Stimulated activated CD4-positive, alpha-beta T cell treated with anti-CD3 and anti-CD28 coated beads, Interleukin-4, amount 100 ng/mL, for 24 hours (primary cell): ENCODE results near the gene CRIM1.
"Not testable (repeated sequence)": the region's sequence is repeated elsewhere in the genome, so short reads cannot be mapped to it uniquely, and the experiment has no call there.

Source experiments
- DNase-seq: peaks from one replicate; pipeline ENCODE4 v3.0.0-alpha.2; 2020

CRIM1 gene

GRCh38 chr2:36355151-36355889 lies at the start of gene CRIM1:
Gene CRIM1 (plus strand): TSS chr2:36355778. CDS start chr2:36356293, 515 bp downstream.
- peak; percentile 52 for DNase-seq

GRCh38 chr2:36307441-36307840 lies 48.1 kb upstream of the CRIM1 start:
- DNase-seq = no peak

GRCh38 chr2:36310444-36310843 lies 45.1 kb upstream of the CRIM1 start:
- not testable (repeated sequence) for DNase-seq

GRCh38 chr2:36318547-36318946 lies 37.0 kb upstream of the CRIM1 start:
- DNase-seq = no peak

- DNase-seq = no peak
Measured at GRCh38 chr2:36322108-36322507, 33.5 kb upstream of the CRIM1 start.

GRCh38 chr2:36326286-36326685 lies 29.3 kb upstream of the CRIM1 start:
- DNase-seq = no peak

GRCh38 chr2:36329251-36329650 lies 26.3 kb upstream of the CRIM1 start:
- no peak for DNase-seq

GRCh38 chr2:36329746-36330472 lies 25.7 kb upstream of the CRIM1 start:
- no peak for DNase-seq

GRCh38 chr2:36330473-36331395 lies 24.8 kb upstream of the CRIM1 start:
- no peak for DNase-seq

GRCh38 chr2:36333350-36334012 lies 22.1 kb upstream of the CRIM1 start:
- no peak for DNase-seq

- no peak for DNase-seq
Measured at GRCh38 chr2:36335597-36335996, 20.0 kb upstream of the CRIM1 start.

GRCh38 chr2:36336321-36336720 lies 19.3 kb upstream of the CRIM1 start:
- no peak for DNase-seq

GRCh38 chr2:36337354-36337753 lies 18.2 kb upstream of the CRIM1 start:
- no peak for DNase-seq

- no peak for DNase-seq
Measured at GRCh38 chr2:36338124-36338826, 17.3 kb upstream of the CRIM1 start.

- no peak for DNase-seq
Measured at GRCh38 chr2:36338827-36339145, 16.8 kb upstream of the CRIM1 start.

- no peak for DNase-seq
Measured at GRCh38 chr2:36339607-36340218, 15.9 kb upstream of the CRIM1 start.

GRCh38 chr2:36343606-36344005 lies 12.0 kb upstream of the CRIM1 start:
- DNase-seq = no peak

GRCh38 chr2:36348721-36349120 lies 6.9 kb upstream of the CRIM1 start:
- no peak for DNase-seq

GRCh38 chr2:36351291-36351690 lies 4.3 kb upstream of the CRIM1 start:
- no peak for DNase-seq

GRCh38 chr2:36351736-36352349 lies 3.7 kb upstream of the CRIM1 start:
- DNase-seq = peak; percentile 14

- DNase-seq = no peak
Measured at GRCh38 chr2:36352701-36353100, 2.9 kb upstream of the CRIM1 start.

- no peak for DNase-seq
Measured at GRCh38 chr2:36354811-36355150, 797 bp upstream of the CRIM1 start.
